HCT116 (cell line): ENCODE results near the gene ARL4A.

Source experiments
- CBX3 ChIP-seq: IDR thresholded peaks from 2 replicates; pipeline ENCODE4 v1.6.1; 2012; ENCODE audit warnings: low read depth
- CEBPB ChIP-seq: IDR thresholded peaks from 2 replicates; pipeline ENCODE4 v1.6.1; 2012; ENCODE audit warnings: low read depth
- ELF1 ChIP-seq: IDR thresholded peaks from 2 replicates; pipeline ENCODE4 v1.6.1; 2012; ENCODE audit warnings: low read depth, borderline replicate concordance
- EZH2 ChIP-seq: fragments of 200-600 bp; sonication (generic); IDR thresholded peaks from 2 replicates; pipeline ENCODE4 v1.6.1; 2017; ENCODE audit warnings: antibody characterized with exemption, mixed run types
- FOSL1 ChIP-seq: IDR thresholded peaks from 2 replicates; pipeline ENCODE4 v1.6.1; 2012; ENCODE audit warnings: low read depth
- JUND ChIP-seq: IDR thresholded peaks from 2 replicates; pipeline ENCODE4 v1.6.1; 2012
- MAX ChIP-seq: IDR thresholded peaks from 2 replicates; pipeline ENCODE4 v1.6.1; 2012
- POLR2A ChIP-seq: IDR thresholded peaks from 2 replicates; pipeline ENCODE4 v1.7.0; 2011; ENCODE audit warnings: borderline replicate concordance; ENCODE audit not compliant: insufficient read depth, insufficient read length; ENCODE audit errors: extremely low read depth
- POLR2AphosphoS5 ChIP-seq: IDR thresholded peaks from 2 replicates; pipeline ENCODE4 v1.6.1; 2011; ENCODE audit warnings: mild to moderate bottlenecking, low read depth, low read length, moderate library complexity
- RAD21 ChIP-seq: IDR thresholded peaks from 2 replicates; pipeline ENCODE4 v1.6.1; 2012; ENCODE audit warnings: low read depth, mild to moderate bottlenecking
- SRF ChIP-seq: IDR thresholded peaks from 2 replicates; pipeline ENCODE4 v1.6.1; 2012; ENCODE audit warnings: low read depth
- TF ChIP-seq, protein P1 (sequence below), 3 experiments: fragments of 200-600 bp in 1 of 3; sonication (generic) in 1 of 3; IDR thresholded peaks in 2 of 3; conservative IDR thresholded peaks in 1 of 3; 2 replicates each; pipeline ENCODE4 v1.5.1; 2012 to 2017; ENCODE audit warnings: low read depth in 2 of 3, low read length in 2 of 3, antibody characterized with exemption in 1 of 3, borderline replicate concordance in 1 of 3, control low read depth in 1 of 3, mild to moderate bottlenecking in 1 of 3, mixed read lengths in 1 of 3, mixed run types in 1 of 3, moderate library complexity in 1 of 3; ENCODE audit not compliant: insufficient read depth in 1 of 3

DNA sequence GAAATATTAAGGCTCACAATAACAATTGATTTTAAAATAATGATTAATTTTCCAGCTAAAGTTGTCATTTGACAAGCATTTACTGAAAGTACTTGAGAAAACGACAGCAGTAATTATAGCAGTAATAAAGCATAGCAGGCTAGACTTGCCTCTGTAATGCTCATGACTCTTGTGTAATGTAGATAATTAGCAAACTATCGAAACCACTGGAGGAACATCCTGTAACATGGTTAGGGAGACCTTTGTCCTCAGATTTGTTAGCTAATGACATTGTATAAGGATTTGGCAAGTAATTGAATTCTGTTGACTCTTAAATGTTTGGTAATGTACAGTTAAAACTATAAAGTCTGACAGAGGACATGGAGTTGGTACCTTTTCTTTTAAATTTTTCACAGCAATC is 24.8 kb downstream of the ARL4A start:
- TF ChIP-seq, protein P1, sequence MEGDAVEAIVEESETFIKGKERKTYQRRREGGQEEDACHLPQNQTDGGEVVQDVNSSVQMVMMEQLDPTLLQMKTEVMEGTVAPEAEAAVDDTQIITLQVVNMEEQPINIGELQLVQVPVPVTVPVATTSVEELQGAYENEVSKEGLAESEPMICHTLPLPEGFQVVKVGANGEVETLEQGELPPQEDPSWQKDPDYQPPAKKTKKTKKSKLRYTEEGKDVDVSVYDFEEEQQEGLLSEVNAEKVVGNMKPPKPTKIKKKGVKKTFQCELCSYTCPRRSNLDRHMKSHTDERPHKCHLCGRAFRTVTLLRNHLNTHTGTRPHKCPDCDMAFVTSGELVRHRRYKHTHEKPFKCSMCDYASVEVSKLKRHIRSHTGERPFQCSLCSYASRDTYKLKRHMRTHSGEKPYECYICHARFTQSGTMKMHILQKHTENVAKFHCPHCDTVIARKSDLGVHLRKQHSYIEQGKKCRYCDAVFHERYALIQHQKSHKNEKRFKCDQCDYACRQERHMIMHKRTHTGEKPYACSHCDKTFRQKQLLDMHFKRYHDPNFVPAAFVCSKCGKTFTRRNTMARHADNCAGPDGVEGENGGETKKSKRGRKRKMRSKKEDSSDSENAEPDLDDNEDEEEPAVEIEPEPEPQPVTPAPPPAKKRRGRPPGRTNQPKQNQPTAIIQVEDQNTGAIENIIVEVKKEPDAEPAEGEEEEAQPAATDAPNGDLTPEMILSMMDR (IDR thresholded peaks at IDR 0.05 in 2 of 3, conservative IDR thresholded peaks at IDR 0.05 in 1 of 3; ENCODE audit: borderline replicate concordance in 1 of 3, insufficient read depth in 1 of 3, low read depth in 2 of 3, low read length in 2 of 3): no peak
- TF ChIP-seq ELF1 (no peak), POLR2AphosphoS5 (no peak), CBX3 (no peak), MAX (no peak), CEBPB (no peak), FOSL1 (no peak), POLR2A (no peak), JUND (no peak), EZH2 (no peak), RAD21 (no peak), SRF (no peak)
